BE2C (cell line): ENCODE measurements around the gene JPH3. TPM values are rescaled to one million over a fixed set of nuclear protein-coding genes. Genes with fewer than 3 reads are reported as not detected.

Experiments used
- DNase-seq: peaks from one replicate; pipeline ENCODE4 v3.0.0-alpha.2; 2020
- H3K27me3 ChIP-seq: fragments of 250-450 bp; sonication (Bioruptor Pico); 2 replicates; pipeline ENCODE4 v1.5.1; 2020; ENCODE audit warnings: mild to moderate bottlenecking
- H3K36me3 ChIP-seq: fragments of 250-450 bp; sonication (Bioruptor Pico); 2 replicates; pipeline ENCODE4 v1.5.1; 2020; ENCODE audit warnings: mild to moderate bottlenecking
- H3K4me1 ChIP-seq: fragments of 250-450 bp; sonication (Bioruptor Pico); 2 replicates; pipeline ENCODE4 v1.5.1; 2020
- H3K4me3 ChIP-seq: 2 replicates; pipeline ENCODE4 v1.5.1; 2011; ENCODE audit warnings: low read depth, low read length
- H3K9me3 ChIP-seq: fragments of 250-450 bp; sonication (Bioruptor Pico); 2 replicates; pipeline ENCODE4 v1.5.1; 2020
- polyA plus RNA-seq: library from polyadenylated mRNA; unstranded; fragments of >200 nt; gene quantifications from one replicate; pipeline ENCODE4 v1.2.1, GENCODE V29; 2012; ENCODE audit warnings: low read depth, missing spikeins; ENCODE audit not compliant: insufficient read length, insufficient read depth
- TF ChIP-seq, protein P1 (sequence below): IDR thresholded peaks from 2 replicates; pipeline ENCODE4 v1.5.1; 2012; ENCODE audit warnings: mild to moderate bottlenecking, low read depth, low read length

The JPH3 gene
- 15.0 TPM for polyA plus RNA-seq

DNA sequence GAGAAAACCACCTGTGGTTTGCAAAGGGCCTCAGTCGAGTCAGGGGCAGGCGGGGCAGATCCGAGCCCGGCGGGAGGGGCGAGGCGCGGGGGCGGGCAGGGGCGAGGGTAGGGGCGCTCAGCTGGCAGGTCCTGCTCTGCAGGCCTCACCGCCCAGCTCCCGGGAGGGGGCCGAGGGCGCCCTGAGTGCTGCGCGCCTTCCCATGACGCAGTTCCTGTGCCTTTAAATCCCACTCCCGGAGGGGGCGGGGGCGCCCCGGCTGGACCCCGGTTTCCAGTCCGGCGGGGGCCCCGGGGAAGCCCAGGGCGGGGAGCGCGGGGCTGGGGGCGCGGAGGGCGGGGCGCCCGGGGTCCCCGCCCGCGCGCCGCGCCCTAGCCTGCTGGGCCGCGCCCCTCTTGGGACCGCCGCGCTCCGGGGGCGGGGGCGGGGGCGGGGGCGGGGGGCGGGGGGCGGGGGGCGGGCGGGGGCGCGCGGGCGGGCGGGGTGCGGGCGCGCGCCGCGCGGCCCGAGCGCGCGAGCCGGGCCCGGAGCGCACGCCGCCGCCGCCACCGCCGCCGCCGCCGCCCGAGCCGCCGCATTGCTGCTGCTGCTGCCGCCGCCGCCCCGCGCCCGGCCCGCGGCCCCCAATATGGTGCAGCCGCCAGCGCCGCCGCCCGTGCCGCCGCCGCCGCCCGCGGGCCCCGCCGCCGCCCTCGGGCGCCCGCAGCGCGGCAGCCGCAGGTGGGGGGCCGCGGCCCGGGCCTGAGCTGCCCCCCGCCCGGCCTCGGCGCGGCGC is at the start of gene JPH3:
TSS of gene JPH3 (plus strand) at position 508 of the 775 bp plus-strand sequence. CDS start 639 bp downstream, outside the sequence.
- TF ChIP-seq, protein P1, sequence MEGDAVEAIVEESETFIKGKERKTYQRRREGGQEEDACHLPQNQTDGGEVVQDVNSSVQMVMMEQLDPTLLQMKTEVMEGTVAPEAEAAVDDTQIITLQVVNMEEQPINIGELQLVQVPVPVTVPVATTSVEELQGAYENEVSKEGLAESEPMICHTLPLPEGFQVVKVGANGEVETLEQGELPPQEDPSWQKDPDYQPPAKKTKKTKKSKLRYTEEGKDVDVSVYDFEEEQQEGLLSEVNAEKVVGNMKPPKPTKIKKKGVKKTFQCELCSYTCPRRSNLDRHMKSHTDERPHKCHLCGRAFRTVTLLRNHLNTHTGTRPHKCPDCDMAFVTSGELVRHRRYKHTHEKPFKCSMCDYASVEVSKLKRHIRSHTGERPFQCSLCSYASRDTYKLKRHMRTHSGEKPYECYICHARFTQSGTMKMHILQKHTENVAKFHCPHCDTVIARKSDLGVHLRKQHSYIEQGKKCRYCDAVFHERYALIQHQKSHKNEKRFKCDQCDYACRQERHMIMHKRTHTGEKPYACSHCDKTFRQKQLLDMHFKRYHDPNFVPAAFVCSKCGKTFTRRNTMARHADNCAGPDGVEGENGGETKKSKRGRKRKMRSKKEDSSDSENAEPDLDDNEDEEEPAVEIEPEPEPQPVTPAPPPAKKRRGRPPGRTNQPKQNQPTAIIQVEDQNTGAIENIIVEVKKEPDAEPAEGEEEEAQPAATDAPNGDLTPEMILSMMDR = no peak
- no peaks in the 10 kb centered on the region; the same call in 1 of the 2 replicates for H3K9me3 ChIP-seq
- no peaks in the 10 kb centered on the region for H3K4me1 ChIP-seq
- peak within 1 kb of the TSS; percentile 33 for H3K4me3 ChIP-seq
- no peaks in the 10 kb centered on the region for H3K36me3 ChIP-seq
- DNase-seq = no peak
- peaks cover 67% of the 10 kb centered on the region for H3K27me3 ChIP-seq

DNA sequence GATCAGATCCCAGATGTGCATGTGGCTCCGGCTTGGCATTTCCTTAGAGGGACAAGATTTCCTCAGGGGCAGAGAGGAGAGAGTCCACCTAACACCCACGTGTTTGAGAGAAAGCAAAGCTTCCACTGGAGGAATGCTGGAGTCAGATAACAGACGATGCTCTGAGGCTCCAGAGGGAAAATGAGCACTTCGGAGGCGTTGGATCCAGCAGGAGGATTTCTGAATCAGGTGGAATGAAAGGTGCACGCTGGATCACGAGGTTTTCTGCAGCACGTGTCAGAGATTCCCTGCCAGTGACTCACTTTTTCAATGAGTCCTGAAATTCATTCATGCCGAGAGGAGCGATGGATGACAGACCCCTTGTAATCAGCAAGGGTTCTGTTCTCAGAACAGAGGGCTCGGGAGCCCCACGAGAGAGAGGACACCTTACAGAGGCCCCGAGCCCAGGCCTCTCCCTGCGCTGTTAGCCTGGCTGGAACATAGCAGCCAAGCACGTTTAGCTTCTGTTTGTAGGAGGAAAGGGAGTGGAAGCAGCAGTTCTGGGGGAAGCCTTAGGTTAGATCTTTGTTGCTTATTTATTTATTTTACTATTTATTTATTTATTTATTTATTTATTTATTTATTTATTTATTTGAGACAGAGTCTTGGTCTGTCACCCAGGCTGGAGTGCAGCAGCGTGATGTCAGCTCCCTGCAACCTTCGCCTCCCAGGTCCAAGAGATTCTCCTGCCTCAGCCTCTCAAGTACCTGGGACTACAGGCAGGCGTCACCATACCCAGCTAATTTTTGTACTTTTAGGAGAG is 49.3 kb upstream of the JPH3 start:
- Histone ChIP-seq H3K36me3 (no peaks in the 10 kb centered on the region), H3K4me1 (no peaks in the 10 kb centered on the region), H3K27me3 (no peaks in the 10 kb centered on the region), H3K4me3 (no peak overlapping the region), H3K9me3 (no peaks in the 10 kb centered on the region)
- TF ChIP-seq, protein P1 = no peak
- DNase-seq = no peak

DNA sequence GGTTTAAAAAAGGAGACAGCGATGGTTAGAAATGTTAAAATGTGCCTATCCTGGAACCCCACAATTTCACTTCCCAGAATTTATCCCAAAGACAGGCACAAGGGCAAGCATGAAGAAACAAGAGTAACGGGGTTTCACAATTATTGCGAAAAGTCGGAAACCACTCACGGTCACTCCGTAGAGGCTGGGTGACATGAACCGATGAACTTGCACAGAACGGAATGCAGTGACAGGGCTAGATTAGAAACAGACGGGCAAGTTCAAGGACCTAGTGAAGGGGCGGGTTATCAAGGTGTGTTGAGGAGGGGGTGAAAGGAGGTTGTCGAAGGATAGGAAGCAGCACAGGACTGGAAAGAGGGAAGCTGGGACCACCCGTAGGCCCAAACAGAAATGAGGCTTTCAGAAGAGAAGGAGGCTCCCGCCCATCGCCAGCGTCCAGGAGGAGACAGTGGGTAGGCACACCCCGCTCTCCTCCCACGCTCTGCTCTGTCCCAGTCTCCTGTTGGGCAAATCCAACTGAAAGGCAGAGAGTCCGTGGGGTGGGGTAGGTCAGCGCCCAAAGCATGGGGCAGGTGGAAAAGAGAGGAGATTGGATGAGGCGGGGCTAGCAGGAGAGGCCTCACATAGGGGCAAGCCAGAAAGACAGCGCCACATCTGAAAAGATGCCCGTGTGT is 47.4 kb upstream of the JPH3 start:
- no peak for DNase-seq
- Histone ChIP-seq H3K36me3 (no peaks in the 10 kb centered on the region), H3K27me3 (no peaks in the 10 kb centered on the region), H3K9me3 (no peaks in the 10 kb centered on the region; the same call in 1 of the 2 replicates), H3K4me1 (no peaks in the 10 kb centered on the region), H3K4me3 (no peak overlapping the region)
- TF ChIP-seq, protein P1 = no peak

DNA sequence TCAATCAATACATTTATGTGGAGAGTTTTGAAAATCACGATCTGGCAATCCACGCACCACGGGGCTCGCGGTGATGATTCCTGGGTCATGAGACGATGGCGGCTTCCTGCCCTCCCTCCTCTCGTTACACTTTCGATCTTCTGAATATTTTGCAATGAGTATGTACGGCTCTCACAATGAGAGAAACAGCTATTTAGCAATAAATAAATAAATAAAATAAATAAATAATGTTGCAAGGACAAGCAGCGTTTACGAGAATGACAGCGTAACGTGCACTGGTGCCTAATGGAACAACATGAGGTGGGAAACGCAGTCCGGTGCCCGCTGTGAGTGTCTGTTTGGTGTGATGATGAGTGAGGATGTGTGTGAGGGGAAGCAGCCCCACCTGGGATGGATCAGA is 46.7 kb upstream of the JPH3 start:
- no peak for DNase-seq
- Histone ChIP-seq H3K9me3 (no peaks in the 10 kb centered on the region; the same call in 1 of the 2 replicates), H3K27me3 (no peaks in the 10 kb centered on the region)

DNA sequence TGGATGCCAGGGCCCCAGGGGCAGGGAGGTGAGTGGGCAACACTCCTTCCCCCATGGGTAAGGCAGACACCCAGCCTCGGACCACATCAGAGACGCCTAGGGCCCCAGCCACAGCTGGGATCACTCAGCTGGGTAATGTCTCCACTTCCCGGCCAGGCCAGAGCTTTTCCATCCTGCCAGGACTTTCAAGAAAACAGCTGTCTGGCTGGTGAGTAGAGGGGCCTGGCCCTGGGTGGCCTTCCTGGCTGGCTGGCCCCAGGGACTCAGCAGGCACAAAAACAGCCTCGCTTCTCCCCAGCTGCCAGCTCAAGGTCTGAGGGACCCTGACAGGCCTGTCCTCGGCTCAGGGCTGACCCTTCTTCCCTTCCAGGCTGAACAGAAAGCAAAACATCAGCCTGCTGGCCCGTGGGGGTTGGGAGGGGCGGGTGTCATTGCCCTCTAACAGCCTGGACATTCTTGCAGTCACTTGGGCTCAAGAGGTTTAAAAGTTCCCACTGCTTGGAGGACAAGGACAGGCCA is 45.3 kb upstream of the JPH3 start:
- Histone ChIP-seq H3K4me3 (no peak overlapping the region), H3K9me3 (no peaks in the 10 kb centered on the region; the same call in 1 of the 2 replicates), H3K4me1 (no peaks in the 10 kb centered on the region), H3K27me3 (no peaks in the 10 kb centered on the region), H3K36me3 (no peaks in the 10 kb centered on the region)
- TF ChIP-seq, protein P1 = no peak
- peak; percentile 66 for DNase-seq

More for the DNA sequence above, 46.7 kb upstream of the JPH3 start:
- H3K4me3 ChIP-seq = no peak overlapping the region
- TF ChIP-seq, protein P1 = no peak
- no peaks in the 10 kb centered on the region for H3K4me1 ChIP-seq
- no peaks in the 10 kb centered on the region for H3K36me3 ChIP-seq
